Thyroid gland (tissue), 4 donors: ENCODE data around the gene FAM156B. TPM values are rescaled to one million over a fixed set of nuclear protein-coding genes. Genes with fewer than 3 reads are reported as not detected.
"Not testable (repeated sequence)": the region's sequence is repeated elsewhere in the genome, so short reads cannot be mapped to it uniquely, and the experiment has no call there.

Experiments used
- DNase-seq, 2 donors: peaks; one replicate each; pipeline ENCODE4 v3.0.0-alpha.2; 2019
- H3K27ac ChIP-seq, 3 donors: fragments of 200-600 bp; sonication (generic); 1 replicate in 2 of 3; 2 replicates in 1 of 3; pipeline ENCODE4 v1.5.1; 2016 to 2019; ENCODE audit warnings: mild to moderate bottlenecking in 1 of 3, moderate library complexity in 1 of 3
- H3K27me3 ChIP-seq: fragments of 200-600 bp; sonication (generic); one replicate; pipeline ENCODE4 v1.5.1; 2019
- H3K36me3 ChIP-seq, 2 donors: fragments of 200-600 bp; sonication (generic); one replicate each; pipeline ENCODE4 v1.5.1; 2016 to 2019
- H3K4me1 ChIP-seq, 2 donors: fragments of 200-600 bp; sonication (generic); one replicate each; pipeline ENCODE4 v1.5.1; 2017 to 2019
- H3K4me3 ChIP-seq, 3 donors: fragments of 200-600 bp; sonication (generic); replicated peaks in 1 of 3; 1 replicate in 2 of 3; 2 replicates in 1 of 3; pipeline ENCODE4 v1.5.1; 2016; ENCODE audit warnings: mild to moderate bottlenecking in 1 of 3
- H3K9me3 ChIP-seq: fragments of 200-600 bp; sonication (generic); one replicate; pipeline ENCODE4 v1.5.1; 2017
- CTCF ChIP-seq, 6 experiments: fragments of 200-600 bp in 3 of 6; fragments of 450-650 bp in 3 of 6; sonication (generic) in 3 of 6; IDR thresholded peaks; one replicate each; pipeline ENCODE4 v1.5.1; 2016 to 2019; ENCODE audit warnings: antibody characterized with exemption in 6 of 6, mild to moderate bottlenecking in 2 of 6, inconsistent platforms in 1 of 6, moderate library complexity in 1 of 6
- POLR2A ChIP-seq, 2 donors: fragments of 450-650 bp; IDR thresholded peaks; one replicate each; pipeline ENCODE4 v1.6.1; 2017; ENCODE audit warnings: antibody characterized with exemption in 2 of 2, mild to moderate bottlenecking in 2 of 2, moderate library complexity in 1 of 2
- WGBS, 2 donors: methylation state at CpG; one replicate each; pipeline ENCODE4 v1.1.5; 2017; 5-methylcytosine and 5-hydroxymethylcytosine counted together
- intact Hi-C: fragments of 100-400 bp; cut with DNase I; formaldehyde crosslinking; loops from one replicate; pipeline ENCODE4 v1.15.1; 2023
- total RNA-seq, 4 donors: library from RNA; depleted of rRNA; stranded (reverse); fragments of >200 nt; gene quantifications; one replicate each; pipeline ENCODE4 v1.2.3, GENCODE V29; 2016

FAM156B gene
- total RNA-seq, 4 donors from 2014 or later: 15.3 to 31.4 (median 21.4) TPM

- H3K27ac ChIP-seq, H3K9me3 ChIP-seq, H3K4me1 ChIP-seq, H3K36me3 ChIP-seq, H3K27me3 ChIP-seq, DNase-seq, intact Hi-C loops, H3K4me3 ChIP-seq: not testable (repeated sequence)
- no CpG with 5 or more reads among the region's 12 CpGs for WGBS, 2 donors
Measured at GRCh38 chrX:52909313-52909969, 12.3 kb downstream of the FAM156B start.

- H3K36me3 ChIP-seq, H3K27ac ChIP-seq, intact Hi-C loops, H3K4me3 ChIP-seq, H3K4me1 ChIP-seq, H3K27me3 ChIP-seq, H3K9me3 ChIP-seq, DNase-seq: not testable (repeated sequence)
- WGBS, 2 donors: no CpG with 5 or more reads among the region's 9 CpGs
Measured at GRCh38 chrX:52913681-52914080, 16.6 kb downstream of the FAM156B start.

GRCh38 chrX:52914704-52915103 is 17.6 kb downstream of the FAM156B start:
- H3K4me1 ChIP-seq, DNase-seq, H3K4me3 ChIP-seq, intact Hi-C loops, H3K27ac ChIP-seq, H3K36me3 ChIP-seq, H3K27me3 ChIP-seq, H3K9me3 ChIP-seq: not testable (repeated sequence)
- WGBS, 2 donors: no CpG with 5 or more reads among the region's 3 CpGs

- 37 to 64% methylated on average over 4 of the region's 4 CpGs for WGBS, 2 donors
- intact Hi-C loops: no loop called here
- Histone ChIP-seq H3K36me3 (no peaks in the 10 kb centered on the region), H3K4me1 (no peaks in the 10 kb centered on the region), H3K4me3 (no peak overlapping the region), H3K9me3 (no peaks in the 10 kb centered on the region), H3K27ac (no peak overlapping the region), H3K27me3 (no peaks in the 10 kb centered on the region)
- TF ChIP-seq POLR2A (IDR thresholded peaks at IDR 0.05) (no peak), CTCF (IDR thresholded peaks at IDR 0.05) (no peak)
- peak; percentile 40 to 47 for DNase-seq
Measured at GRCh38 chrX:52923781-52924241, 26.7 kb downstream of the FAM156B start.

GRCh38 chrX:52930214-52930613 is 33.1 kb downstream of the FAM156B start:
- H3K4me1 ChIP-seq, H3K4me3 ChIP-seq, H3K27me3 ChIP-seq, H3K27ac ChIP-seq, H3K9me3 ChIP-seq, intact Hi-C loops, DNase-seq, H3K36me3 ChIP-seq: not testable (repeated sequence)
- 95 to 96% methylated on average over 6 of the region's 6 CpGs for WGBS, 2 donors

GRCh38 chrX:52933213-52933612 is 36.1 kb downstream of the FAM156B start:
- no peaks in the 10 kb centered on the region for H3K36me3 ChIP-seq
- no peaks in the 10 kb centered on the region for H3K9me3 ChIP-seq
- no peaks in the 10 kb centered on the region for H3K4me1 ChIP-seq
- 92 to 100% methylated on average over 2 of the region's 2 CpGs for WGBS, 2 donors
- H3K27me3 ChIP-seq: no peaks in the 10 kb centered on the region
- no peak overlapping the region for H3K27ac ChIP-seq
- DNase-seq: no peak
- TF ChIP-seq POLR2A (IDR thresholded peaks at IDR 0.05) (no peak), CTCF (IDR thresholded peaks at IDR 0.05) (no peak)
- no peak overlapping the region for H3K4me3 ChIP-seq
- intact Hi-C loops: no loop called here

- H3K4me1 ChIP-seq: no peaks in the 10 kb centered on the region
- H3K36me3 ChIP-seq: no peaks in the 10 kb centered on the region
- no peak for TF ChIP-seq CTCF (IDR thresholded peaks at IDR 0.05)
- TF ChIP-seq POLR2A (IDR thresholded peaks at IDR 0.05): no peak
- intact Hi-C loops: no loop called here
- H3K4me3 ChIP-seq: peak overlapping the region in 2 of 3 donors; percentile 28 to 57
- peak overlapping the region; percentile 56 to 97 (median 92) for H3K27ac ChIP-seq
- H3K27me3 ChIP-seq: no peaks in the 10 kb centered on the region
- no peaks in the 10 kb centered on the region for H3K9me3 ChIP-seq
- DNase-seq: no peak
- WGBS, 2 donors: 5% methylated on average over 25 to 27 of the region's 27 CpGs
Measured at GRCh38 chrX:52933976-52934703, 37.0 kb downstream of the FAM156B start.
